Measurements from ENCODE around the gene EXOC2.

- TF ChIP-seq CTCF (IDR thresholded peaks at IDR 0.05; ENCODE audit: extremely low read depth in 1 of 2, insufficient read depth in 1 of 2, low read depth in 1 of 2, low read length in 2 of 2) (no peak), EZH2 (IDR thresholded peaks at IDR 0.05; ENCODE audit: borderline replicate concordance, low read depth, low read length, severe bottlenecking) (no peak), POLR2A (IDR thresholded peaks at IDR 0.05; ENCODE audit: low read depth, low read length) (no peak), POLR2AphosphoS5 (IDR thresholded peaks at IDR 0.05; ENCODE audit: insufficient read depth, low read depth, low read length) (no peak), MAX (IDR thresholded peaks at IDR 0.05; ENCODE audit: insufficient read depth, insufficient read length) (no peak), JUN (IDR thresholded peaks at IDR 0.05; ENCODE audit: borderline replicate concordance, insufficient read depth, insufficient read length, low read depth) (no peak)
Observed at GRCh38 chr6:693723-694009, 727 bp upstream of the EXOC2 start.
